AG04450 (cell line): ENCODE data around the gene IL13. TPM values are rescaled to one million over a fixed set of nuclear protein-coding genes. Genes with fewer than 3 reads are reported as not detected.

Experiments
- CTCF ChIA-PET: fragments of 300-600, 350-600 bp; formaldehyde crosslinking; extraction: SDS; loops from one replicate; lab custom pipeline; 2022; ENCODE audit warnings: antibody characterized with exemption, inconsistent platforms; lab: Charles Lee
- POLR2A ChIA-PET: fragments of 350-600 bp; formaldehyde crosslinking; extraction: SDS; loops from one replicate; lab custom pipeline; 2021; ENCODE audit warnings: antibody characterized with exemption, inconsistent platforms; lab: Yijun Ruan, JAX
- DNase-seq: peaks from one replicate; pipeline ENCODE4 v3.0.0-alpha.2; 2011; ENCODE audit warnings: low read depth, low spot score
- H3K27ac ChIP-seq: one replicate; pipeline ENCODE4 v1.5.1; 2012; ENCODE audit warnings: low read depth, low read length, control low read depth
- H3K27me3 ChIP-seq: one replicate; pipeline ENCODE4 v1.6.0; 2012; ENCODE audit warnings: low read length; ENCODE audit not compliant: control insufficient read depth, insufficient read depth
- H3K4me3 ChIP-seq: 2 replicates; pipeline ENCODE4 v1.5.1; 2011; ENCODE audit warnings: mild to moderate bottlenecking, low read depth, low read length, control low read depth
- H3K9me3 ChIP-seq: 2 replicates; pipeline ENCODE4 v1.5.1; 2012; ENCODE audit warnings: low read length; ENCODE audit not compliant: control insufficient read depth, insufficient read depth
- CTCF ChIP-seq: IDR thresholded peaks from 2 replicates; pipeline ENCODE4 v1.5.1; 2011; ENCODE audit warnings: low read depth, low read length, control low read depth, inconsistent platforms
- polyA plus RNA-seq: library from polyadenylated mRNA; depleted of rRNA; stranded (reverse); fragments of >200 nt; gene quantifications from 2 replicates; pipeline ENCODE4 v1.2.3, GENCODE V29; 2011

IL13 gene
- polyA plus RNA-seq, 1 experiment, result not detected

DNA sequence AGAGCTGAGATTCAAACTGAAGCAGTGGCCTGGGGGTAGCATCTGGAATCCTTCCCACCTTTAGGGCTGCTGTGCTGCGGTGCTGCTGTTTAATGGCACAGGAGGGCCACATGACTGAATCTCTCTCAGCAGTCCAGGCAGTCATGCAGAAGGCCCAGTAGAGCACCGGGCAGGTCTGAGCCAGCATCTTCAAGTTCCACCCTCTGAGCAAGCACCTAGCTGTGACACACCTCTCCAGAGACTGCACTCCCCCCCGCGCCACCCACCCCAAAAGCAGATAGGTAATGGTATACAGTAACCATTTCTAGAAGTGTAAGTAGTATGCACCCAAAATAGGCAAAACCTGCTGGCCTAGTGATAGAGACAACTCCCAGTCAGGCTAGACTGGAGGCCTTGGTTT lies 24.0 kb downstream of the IL13 start:
- CTCF ChIA-PET, result interaction anchor here (0.9 kb wide), 1 partner anchor 138 kb away, joined by 3 read pairs; no protein-coding TSS in a partner anchor

DNA sequence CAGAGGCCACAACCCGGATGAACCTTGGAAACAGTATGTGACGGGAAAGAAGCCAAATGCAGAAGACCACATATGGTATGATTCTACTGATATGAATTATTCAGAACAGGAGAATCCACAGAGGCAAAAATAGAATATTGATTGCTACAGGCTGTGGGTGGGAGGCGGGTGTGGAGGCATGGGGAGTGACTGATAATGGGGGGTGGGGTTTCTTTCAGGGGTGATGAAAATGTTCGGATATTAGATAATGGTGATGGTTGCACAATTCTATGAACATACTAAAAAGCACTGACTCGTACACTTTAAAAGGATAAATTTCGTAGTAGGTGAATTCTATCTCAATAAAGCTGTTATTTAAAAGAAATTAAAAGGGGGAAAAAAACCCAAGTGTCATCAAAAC lies 26.5 kb downstream of the IL13 start:
- DNase-seq, result no peak
- H3K4me3 ChIP-seq, result no peak overlapping the region
- no peak overlapping the region for H3K27ac ChIP-seq
- CTCF ChIA-PET, result no interaction called here
- H3K9me3 ChIP-seq, result no peaks in the 10 kb centered on the region
- POLR2A ChIA-PET, result no interaction called here
- no peaks in the 10 kb centered on the region for H3K27me3 ChIP-seq
- TF ChIP-seq CTCF, result no peak

More for the DNA sequence above, 24.0 kb downstream of the IL13 start:
- no peaks in the 10 kb centered on the region for H3K27me3 ChIP-seq
- no peak overlapping the region for H3K4me3 ChIP-seq
- no peak for DNase-seq
- POLR2A ChIA-PET, result no interaction called here
- H3K9me3 ChIP-seq, result no peaks in the 10 kb centered on the region
- no peak for TF ChIP-seq CTCF
- H3K27ac ChIP-seq, result no peak overlapping the region

DNA sequence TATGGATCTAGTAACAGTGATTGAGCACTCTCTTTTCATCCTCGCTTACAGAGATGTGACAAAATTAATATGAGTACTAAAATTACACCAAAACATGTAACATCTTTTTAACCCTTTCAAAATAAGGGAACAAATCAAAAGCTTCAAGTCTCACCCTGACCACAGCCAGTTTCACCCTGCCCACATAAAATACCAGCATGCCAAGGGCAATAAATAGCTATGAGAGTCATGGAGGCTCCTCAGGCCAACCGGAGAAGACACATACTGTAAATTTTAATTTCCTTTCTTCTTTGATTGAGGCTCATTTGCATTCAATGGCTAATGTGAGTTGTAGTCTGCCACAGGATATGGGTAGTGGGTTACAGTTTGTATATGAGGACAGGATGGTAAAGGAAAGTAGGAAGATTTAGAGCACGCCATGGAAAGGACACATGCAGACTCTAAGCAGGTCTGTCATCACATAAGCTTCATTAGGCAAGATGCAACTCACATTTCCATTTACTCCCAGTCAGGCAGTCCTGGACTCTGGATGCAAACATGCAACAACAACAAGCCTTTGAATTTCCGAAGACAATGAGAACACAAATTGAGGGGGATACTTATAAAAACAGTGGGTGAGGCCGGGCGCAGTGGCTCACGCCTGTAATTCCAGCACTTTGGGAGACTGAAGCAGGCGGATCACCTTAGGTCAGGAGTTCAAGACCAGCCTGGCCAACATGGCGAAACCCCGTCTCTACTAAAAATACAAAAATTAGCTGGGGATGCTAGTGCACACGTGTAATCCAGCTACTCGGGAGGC lies 27.1 kb downstream of the IL13 start:
- no peaks in the 10 kb centered on the region for H3K27me3 ChIP-seq
- DNase-seq, result no peak
- no peaks in the 10 kb centered on the region for H3K9me3 ChIP-seq
- no peak overlapping the region for H3K4me3 ChIP-seq
- no peak for TF ChIP-seq CTCF
- ChIA-PET POLR2A (no interaction called here), CTCF (interaction anchor here (0.8 kb wide), 1 partner anchor 30 kb away, joined by 4 read pairs; no protein-coding TSS in a partner anchor)
- H3K27ac ChIP-seq, result no peak overlapping the region

DNA sequence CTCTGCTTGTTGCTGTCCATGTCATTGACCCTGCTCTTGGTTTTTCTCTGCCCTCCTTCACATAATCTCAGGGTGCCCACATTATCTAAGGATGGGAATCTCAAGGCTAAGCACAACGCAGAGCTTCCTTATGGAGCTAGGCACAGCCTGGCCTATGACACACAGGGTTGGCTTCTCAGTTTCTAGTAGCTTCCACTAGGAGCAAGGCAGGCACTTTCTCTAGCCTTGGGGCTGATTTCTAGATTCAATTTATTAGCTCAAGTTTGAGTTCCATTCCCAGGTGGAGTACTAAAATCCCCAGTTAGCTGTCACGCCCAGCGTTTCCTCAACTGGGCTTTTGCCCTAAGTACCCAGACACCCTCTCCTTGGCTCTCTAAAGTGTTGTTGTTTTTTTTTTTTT lies 28.2 kb downstream of the IL13 start:
- H3K4me3 ChIP-seq, result no peak overlapping the region
- no peaks in the 10 kb centered on the region for H3K9me3 ChIP-seq
- no peaks in the 10 kb centered on the region for H3K27me3 ChIP-seq
- no peak for DNase-seq
- H3K27ac ChIP-seq, result no peak overlapping the region
- CTCF ChIA-PET, result no interaction called here
- POLR2A ChIA-PET, result no interaction called here
- no peak for TF ChIP-seq CTCF

GRCh38 chr5:132687995-132688394 lies 30.0 kb downstream of the IL13 start:
- ChIA-PET CTCF (no interaction called here), POLR2A (interaction anchor here (0.6 kb wide), 1 partner anchor 304 kb away, joined by 3 read pairs; no protein-coding TSS in a partner anchor)
- TF ChIP-seq CTCF, result no peak
- Histone ChIP-seq H3K9me3 (no peaks in the 10 kb centered on the region), H3K27me3 (no peaks in the 10 kb centered on the region), H3K27ac (no peak overlapping the region), H3K4me3 (no peak overlapping the region)
- DNase-seq, result no peak
